SU-DHL-6 (cell line): ENCODE results near the gene MARK3.

Experiments used
- H2AFZ ChIP-seq: fragments of 200-600 bp; sonication (generic); 2 replicates; pipeline ENCODE4 v1.6.1; 2014; ENCODE audit warnings: low read depth, mild to moderate bottlenecking, moderate library complexity, mixed read lengths, antibody characterized with exemption, low read length; ENCODE audit not compliant: severe bottlenecking
- H3F3A ChIP-seq: fragments of 200-600 bp; shearing (Covaris generic); 2 replicates; pipeline ENCODE4 v1.6.0; 2016; ENCODE audit warnings: antibody characterized with exemption, mild to moderate bottlenecking; ENCODE audit not compliant: insufficient read depth
- H3K27ac ChIP-seq: fragments of 200-600 bp; sonication (generic); 2 replicates; pipeline ENCODE4 v1.5.1; 2016; ENCODE audit warnings: low read depth, mild to moderate bottlenecking, low read length, moderate library complexity, mixed read lengths
- H3K27me3 ChIP-seq: fragments of 200-600 bp; sonication (generic), shearing (Covaris generic); 2 replicates; pipeline ENCODE4 v1.6.0; 2014; ENCODE audit warnings: mild to moderate bottlenecking, low read length
- H3K36me3 ChIP-seq: fragments of 200-600 bp; sonication (generic); 2 replicates; pipeline ENCODE4 v1.6.1; 2014; ENCODE audit warnings: mild to moderate bottlenecking, low read length, mixed read lengths
- H3K4me2 ChIP-seq: fragments of 300-600, 200-600 bp; shearing (Covaris generic), sonication (generic); 2 replicates; pipeline ENCODE4 v1.6.0; 2014; ENCODE audit warnings: low read length, low read depth, mild to moderate bottlenecking; ENCODE audit not compliant: poor library complexity, severe bottlenecking
- H3K4me3 ChIP-seq: fragments of 200-600 bp; sonication (generic); 2 replicates; pipeline ENCODE4 v1.5.1; 2014; ENCODE audit warnings: antibody characterized with exemption, low read length, mild to moderate bottlenecking, mixed read lengths; ENCODE audit not compliant: insufficient read depth, poor library complexity, severe bottlenecking
- H3K79me2 ChIP-seq: fragments of 200-600 bp; sonication (generic); 2 replicates; pipeline ENCODE4 v1.6.1; 2014; ENCODE audit warnings: mild to moderate bottlenecking, low read length, moderate library complexity; ENCODE audit not compliant: insufficient read depth
- H3K9ac ChIP-seq: fragments of 200-600 bp; sonication (generic); 2 replicates; pipeline ENCODE4 v1.7.0; 2014; ENCODE audit warnings: mild to moderate bottlenecking, low read length
- H3K9me2 ChIP-seq: fragments of 200-600 bp; sonication (generic); replicated peaks from 2 replicates; pipeline ENCODE4 v1.6.1; 2014; ENCODE audit warnings: low read length; ENCODE audit not compliant: insufficient read depth
- H3K9me3 ChIP-seq: fragments of 200-600 bp; sonication (generic); 2 replicates; pipeline ENCODE4 v1.6.1; 2014; ENCODE audit warnings: low read length, mixed read lengths; ENCODE audit not compliant: insufficient read depth
- H4K20me1 ChIP-seq: fragments of 200-600 bp; sonication (generic); 2 replicates; pipeline ENCODE4 v1.6.1; 2014; ENCODE audit warnings: low read depth, mild to moderate bottlenecking, antibody characterized with exemption, low read length, moderate library complexity, mixed read lengths
- EZH2phosphoT487 ChIP-seq: fragments of 200-600 bp; sonication (generic), shearing (Covaris generic); conservative IDR thresholded peaks from 2 replicates; pipeline ENCODE4 v1.6.1; 2018; ENCODE audit warnings: mild to moderate bottlenecking, antibody characterized with exemption, low read length, moderate library complexity, mixed read lengths
- TF ChIP-seq, protein P1 (sequence below): fragments of 200-600 bp; sonication (generic); IDR thresholded peaks from one replicate; pipeline ENCODE4 v1.5.1; 2017; ENCODE audit warnings: antibody characterized with exemption, mild to moderate bottlenecking, low read length, moderate library complexity; ENCODE audit not compliant: insufficient read depth, poor library complexity, severe bottlenecking

MARK3 gene

DNA sequence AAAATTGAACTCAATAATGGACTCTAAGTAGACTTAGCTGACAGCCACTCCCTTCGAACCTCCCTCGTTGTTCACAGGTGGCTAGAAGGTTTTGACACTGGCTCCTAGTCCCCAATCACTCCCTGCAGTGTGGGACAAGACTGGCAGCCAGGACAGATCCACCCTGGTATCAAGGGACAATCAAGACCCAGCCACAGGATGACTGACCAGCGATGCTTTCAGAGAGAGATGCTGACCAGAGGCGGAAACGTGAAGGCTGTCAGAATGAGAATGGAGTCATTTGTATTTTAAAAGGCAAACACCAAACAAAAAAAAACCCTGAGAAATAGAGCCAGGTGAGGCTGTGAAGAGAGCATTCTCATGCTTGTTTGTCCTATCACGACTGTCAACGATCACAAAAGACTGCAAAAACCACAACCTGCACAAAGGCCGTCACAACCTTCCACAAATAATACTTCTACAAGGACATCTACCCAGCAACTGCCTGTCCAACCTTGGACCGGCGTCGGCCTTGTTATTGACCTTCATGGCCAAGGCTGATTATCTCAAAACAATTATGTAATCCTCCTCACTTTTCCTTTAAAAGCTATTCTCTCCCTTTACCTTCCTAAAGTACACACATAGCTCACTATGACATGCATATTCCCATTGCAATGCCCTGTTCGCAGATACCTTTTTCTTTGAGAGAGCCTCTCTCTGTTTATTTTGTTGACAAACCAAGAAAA is 38.0 kb upstream of the MARK3 start:
- no peak overlapping the region for H2AFZ ChIP-seq
- no peak overlapping the region for H3K4me3 ChIP-seq
- no peaks in the 10 kb centered on the region for H3K27me3 ChIP-seq
- H3K9ac ChIP-seq: no peak overlapping the region
- H3K79me2 ChIP-seq: no peaks in the 10 kb centered on the region
- peaks cover 11% of the 10 kb centered on the region for H4K20me1 ChIP-seq
- H3K4me2 ChIP-seq: no peak overlapping the region
- no peak for TF ChIP-seq EZH2phosphoT487
- TF ChIP-seq, protein P1, sequence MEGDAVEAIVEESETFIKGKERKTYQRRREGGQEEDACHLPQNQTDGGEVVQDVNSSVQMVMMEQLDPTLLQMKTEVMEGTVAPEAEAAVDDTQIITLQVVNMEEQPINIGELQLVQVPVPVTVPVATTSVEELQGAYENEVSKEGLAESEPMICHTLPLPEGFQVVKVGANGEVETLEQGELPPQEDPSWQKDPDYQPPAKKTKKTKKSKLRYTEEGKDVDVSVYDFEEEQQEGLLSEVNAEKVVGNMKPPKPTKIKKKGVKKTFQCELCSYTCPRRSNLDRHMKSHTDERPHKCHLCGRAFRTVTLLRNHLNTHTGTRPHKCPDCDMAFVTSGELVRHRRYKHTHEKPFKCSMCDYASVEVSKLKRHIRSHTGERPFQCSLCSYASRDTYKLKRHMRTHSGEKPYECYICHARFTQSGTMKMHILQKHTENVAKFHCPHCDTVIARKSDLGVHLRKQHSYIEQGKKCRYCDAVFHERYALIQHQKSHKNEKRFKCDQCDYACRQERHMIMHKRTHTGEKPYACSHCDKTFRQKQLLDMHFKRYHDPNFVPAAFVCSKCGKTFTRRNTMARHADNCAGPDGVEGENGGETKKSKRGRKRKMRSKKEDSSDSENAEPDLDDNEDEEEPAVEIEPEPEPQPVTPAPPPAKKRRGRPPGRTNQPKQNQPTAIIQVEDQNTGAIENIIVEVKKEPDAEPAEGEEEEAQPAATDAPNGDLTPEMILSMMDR: no peak
- H3K9me2 ChIP-seq: no peaks in the 10 kb centered on the region
- H3K9me3 ChIP-seq: no peaks in the 10 kb centered on the region
- H3K27ac ChIP-seq: no peak overlapping the region
- H3F3A ChIP-seq: peaks cover 45% of the 10 kb centered on the region
- peaks cover 23% of the 10 kb centered on the region for H3K36me3 ChIP-seq

DNA sequence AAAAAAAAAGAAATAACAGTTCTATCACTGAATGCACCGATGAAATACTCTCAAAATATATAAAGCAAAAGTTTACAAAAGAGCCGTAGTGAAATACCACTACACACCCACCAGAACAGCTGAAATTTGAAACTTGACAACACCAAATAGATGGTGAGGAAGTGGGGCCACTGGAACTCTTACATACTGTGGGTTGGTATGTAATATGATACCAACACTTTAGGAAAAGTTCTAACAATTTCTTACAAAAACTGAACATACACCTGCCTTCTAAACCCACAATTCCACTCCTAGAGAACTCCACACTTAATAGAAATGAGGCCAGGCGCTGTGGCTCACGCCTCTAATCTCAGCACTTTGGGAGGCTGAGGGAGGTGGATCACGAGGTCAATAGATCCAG is 37.1 kb upstream of the MARK3 start:
- Histone ChIP-seq H3K9me2 (no peaks in the 10 kb centered on the region), H3F3A (peaks cover 36% of the 10 kb centered on the region), H3K9ac (no peak overlapping the region), H3K4me2 (no peak overlapping the region), H3K36me3 (peaks cover 14% of the 10 kb centered on the region; the same call in 1 of the 2 replicates), H3K9me3 (no peaks in the 10 kb centered on the region), H2AFZ (no peak overlapping the region), H3K27me3 (no peaks in the 10 kb centered on the region), H3K4me3 (no peak overlapping the region), H3K79me2 (no peaks in the 10 kb centered on the region), H3K27ac (no peak overlapping the region), H4K20me1 (peaks cover 4% of the 10 kb centered on the region)
- no peak for TF ChIP-seq EZH2phosphoT487
- TF ChIP-seq, protein P1: no peak

DNA sequence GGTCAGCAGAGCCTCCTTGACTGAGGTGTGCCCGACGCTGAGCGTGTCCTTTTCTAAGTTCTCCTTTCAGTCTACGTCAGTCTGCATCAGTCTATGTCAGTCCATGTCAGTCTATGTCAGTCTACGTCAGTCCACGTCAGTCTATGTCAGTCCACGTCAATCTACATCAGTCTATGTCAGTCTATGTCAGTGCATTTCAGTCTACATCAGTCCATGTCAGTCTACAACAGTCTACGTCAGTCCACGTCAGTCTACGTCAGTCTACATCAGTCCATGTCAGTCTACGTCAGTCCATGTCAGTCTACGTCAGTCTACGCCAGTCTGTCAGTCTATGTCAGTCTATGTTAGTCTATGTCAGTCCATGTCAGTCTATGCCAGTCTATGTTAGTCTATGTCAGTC is 35.2 kb upstream of the MARK3 start:
- H4K20me1 ChIP-seq: no peaks in the 10 kb centered on the region
- no peaks in the 10 kb centered on the region for H3K79me2 ChIP-seq
- H3K9me2 ChIP-seq: no peaks in the 10 kb centered on the region
- no peaks in the 10 kb centered on the region for H3K9me3 ChIP-seq
- H3K27me3 ChIP-seq: no peaks in the 10 kb centered on the region
- TF ChIP-seq, protein P1: no peak
- TF ChIP-seq EZH2phosphoT487: no peak
- H3K36me3 ChIP-seq: no peaks in the 10 kb centered on the region
- no peak overlapping the region for H3K27ac ChIP-seq
- H3K4me2 ChIP-seq: no peak overlapping the region
- H3K4me3 ChIP-seq: no peak overlapping the region
- peaks cover 18% of the 10 kb centered on the region for H3F3A ChIP-seq
- no peak overlapping the region for H3K9ac ChIP-seq
- H2AFZ ChIP-seq: no peak overlapping the region
